GM19035 (cell line): Measurements from ENCODE around the gene MRPS27.

Experiments
- ATAC-seq: cut with Tn5 transposase; IDR thresholded peaks from one replicate; pipeline ENCODE4 v1.9.1; 2021; ENCODE audit not compliant: unreplicated experiment

Gene MRPS27

GRCh38 chr5:72319976-72320752, at the start of gene MRPS27, which contains the start of gene PTCD2:
Gene MRPS27, minus strand, starts transcription at chr5:72320240. Its CDS starts 19 bp downstream, at chr5:72320221.
Gene PTCD2, plus strand, starts transcription at chr5:72320373. Its CDS starts 10 bp downstream, at chr5:72320383.
- peak; percentile 98 for ATAC-seq

- no peak for ATAC-seq
Measured at GRCh38 chr5:72369711-72370110, 49.7 kb upstream of the MRPS27 start.

GRCh38 chr5:72369301-72369700, 49.3 kb upstream of the MRPS27 start:
- ATAC-seq: no peak

GRCh38 chr5:72368271-72368670, 48.2 kb upstream of the MRPS27 start:
- ATAC-seq: no peak

- ATAC-seq: peak; percentile 77
Measured at GRCh38 chr5:72366324-72366976, 46.4 kb upstream of the MRPS27 start.

- no peak for ATAC-seq
Measured at GRCh38 chr5:72364951-72365350, 44.9 kb upstream of the MRPS27 start.

GRCh38 chr5:72364171-72364570, 44.1 kb upstream of the MRPS27 start:
- ATAC-seq: no peak

- ATAC-seq: no peak
Measured at GRCh38 chr5:72363166-72363802, 43.2 kb upstream of the MRPS27 start.

- no peak for ATAC-seq
Measured at GRCh38 chr5:72359886-72360285, 39.8 kb upstream of the MRPS27 start.

GRCh38 chr5:72358925-72359324, 38.9 kb upstream of the MRPS27 start:
- no peak for ATAC-seq

GRCh38 chr5:72356361-72356760, 36.3 kb upstream of the MRPS27 start:
- ATAC-seq: no peak

GRCh38 chr5:72355706-72356299, 35.8 kb upstream of the MRPS27 start:
- no peak for ATAC-seq

- ATAC-seq: no peak
Measured at GRCh38 chr5:72353046-72353445, 33.0 kb upstream of the MRPS27 start.

GRCh38 chr5:72352616-72353015, 32.6 kb upstream of the MRPS27 start:
- no peak for ATAC-seq

- no peak for ATAC-seq
Measured at GRCh38 chr5:72351376-72351775, 31.3 kb upstream of the MRPS27 start.

- ATAC-seq: no peak
Measured at GRCh38 chr5:72347801-72348308, 27.8 kb upstream of the MRPS27 start.

- ATAC-seq: no peak
Measured at GRCh38 chr5:72346398-72346797, 26.4 kb upstream of the MRPS27 start.

- ATAC-seq: no peak
Measured at GRCh38 chr5:72338689-72339209, 18.7 kb upstream of the MRPS27 start.

GRCh38 chr5:72337159-72337558, 17.1 kb upstream of the MRPS27 start:
- ATAC-seq: no peak

- no peak for ATAC-seq
Measured at GRCh38 chr5:72330712-72331111, 10.7 kb upstream of the MRPS27 start.

- ATAC-seq: no peak
Measured at GRCh38 chr5:72328172-72328571, 8.1 kb upstream of the MRPS27 start.
